A549 (cell line): ENCODE results near the gene INSYN1. TPM values are rescaled to one million over a fixed set of nuclear protein-coding genes. Genes with fewer than 3 reads are reported as not detected.
"Not testable (repeated sequence)": the region's sequence is repeated elsewhere in the genome, so short reads cannot be mapped to it uniquely, and the experiment has no call there.

Experiments used
- ATAC-seq, 2 experiments: fragments of 200-7000 bp in 1 of 2; fragments of >200 bp in 1 of 2; cut with Nextera tagmentation in 1 of 2; cut with Tn5 transposase in 1 of 2; 3 replicates each; pipeline versions ENCODE4 v1.8.0 to v1.9.1; 2018 to 2020; ENCODE audit warnings: mild to moderate bottlenecking in 1 of 2, moderate library complexity in 1 of 2
- CTCF ChIA-PET: fragments of 300-600 bp; sonication (Branson Sonifier 250); formaldehyde crosslinking; extraction: SDS; loops from one replicate; lab custom pipeline; 2021; ENCODE audit warnings: antibody characterized with exemption, inconsistent platforms; lab: Yijun Ruan, JAX
- POLR2A ChIA-PET: fragments of 350-600 bp; formaldehyde crosslinking; extraction: SDS; loops from one replicate; lab custom pipeline; 2021; ENCODE audit warnings: antibody characterized with exemption, inconsistent platforms; lab: Yijun Ruan, JAX
- DNase-seq, 2 experiments: peaks; one replicate each; pipeline versions ENCODE4 v3.0.0 to v3.0.0-alpha.2; 2011 to 2016; ENCODE audit warnings: low read depth in 1 of 2, low spot score in 1 of 2
- FAIRE-seq: peaks from 2 replicates; lab custom pipeline; 2011; peaks lifted over from hg19 to GRCh38; lab: Jason Lieb, UNC
- H3K27ac ChIP-seq, 2 experiments: fragments of >200 bp; sonication (Bioruptor Twin); formaldehyde crosslinking; 3 replicates each; pipeline ENCODE4 v1.5.1; 2016 to 2017
- H3K4me1 ChIP-seq: fragments of >200 bp; sonication (Bioruptor Twin); formaldehyde crosslinking; 3 replicates; pipeline ENCODE4 v1.6.1; 2016
- H3K4me2 ChIP-seq: fragments of >200 bp; sonication (Bioruptor Twin); formaldehyde crosslinking; 3 replicates; pipeline ENCODE4 v1.6.1; 2016
- H3K4me3 ChIP-seq: fragments of >200 bp; sonication (Bioruptor Twin); formaldehyde crosslinking; 3 replicates; pipeline ENCODE4 v1.5.1; 2016
- H3K9me3 ChIP-seq: fragments of >200 bp; sonication (Bioruptor Twin); formaldehyde crosslinking; 3 replicates; pipeline ENCODE4 v1.6.1; 2016
- CEBPB ChIP-seq, 2 experiments: fragments of >200 bp in 1 of 2; sonication (Bioruptor Twin) in 1 of 2; formaldehyde crosslinking in 1 of 2; IDR thresholded peaks; 2 replicates each; pipeline ENCODE4 v1.6.1; 2012 to 2016
- CHD2 ChIP-seq: fragments of 150-350 bp; IDR thresholded peaks from 2 replicates; pipeline ENCODE4 v1.6.1; 2014; ENCODE audit warnings: low read length; ENCODE audit not compliant: partially characterized antibody
- CTCF ChIP-seq: fragments of >200 bp; sonication (Bioruptor Twin); formaldehyde crosslinking; IDR thresholded peaks from 3 replicates; pipeline ENCODE4 v1.5.1; 2016
- HDAC2 ChIP-seq: fragments of 200-600 bp; sonication (generic); IDR thresholded peaks from 2 replicates; pipeline ENCODE4 v1.6.1; 2016
- HES2 ChIP-seq: fragments of >200 bp; sonication (Bioruptor Twin); formaldehyde crosslinking; IDR thresholded peaks from 2 replicates; pipeline ENCODE4 v1.6.1; 2016
- HEYL ChIP-seq: fragments of 250-450 bp; sonication (Bioruptor Pico); IDR thresholded peaks from 2 replicates; pipeline ENCODE4 v1.8.0; 2021; ENCODE audit warnings: mild to moderate bottlenecking, moderate library complexity
- HOXA7 ChIP-seq: fragments of 250-450 bp; sonication (Bioruptor Pico); IDR thresholded peaks from 2 replicates; pipeline ENCODE4 v1.5.0; 2020; ENCODE audit warnings: mild to moderate bottlenecking, moderate library complexity
- HOXB13 ChIP-seq: fragments of 250-450 bp; sonication (Bioruptor Pico); IDR thresholded peaks from 2 replicates; pipeline ENCODE4 v1.5.0; 2020; ENCODE audit warnings: low read depth, mild to moderate bottlenecking, moderate library complexity
- KDM1A ChIP-seq: fragments of 200-600 bp; sonication (generic); IDR thresholded peaks from 2 replicates; pipeline ENCODE4 v1.6.1; 2016; ENCODE audit warnings: low read depth, mild to moderate bottlenecking
- MAFK ChIP-seq: fragments of 450-650 bp; IDR thresholded peaks from 2 replicates; pipeline ENCODE4 v1.6.1; 2014; ENCODE audit not compliant: partially characterized antibody
- MAX ChIP-seq: IDR thresholded peaks from 2 replicates; pipeline ENCODE4 v1.6.1; 2012
- MAZ ChIP-seq: fragments of 150-350 bp; IDR thresholded peaks from 2 replicates; pipeline ENCODE4 v1.6.1; 2014; ENCODE audit warnings: antibody characterized with exemption, low read depth, low read length, borderline replicate concordance
- POLR2AphosphoS2 ChIP-seq: conservative IDR thresholded peaks from 2 replicates; pipeline ENCODE4 v1.6.1; 2012; ENCODE audit warnings: low read length, improper control_type of control experiment, inconsistent platforms
- RAD21 ChIP-seq, 2 experiments: fragments of >200 bp in 1 of 2; sonication (Bioruptor Twin) in 1 of 2; formaldehyde crosslinking in 1 of 2; IDR thresholded peaks in 1 of 2; conservative IDR thresholded peaks in 1 of 2; 2 replicates in 1 of 2; 3 replicates in 1 of 2; pipeline ENCODE4 v1.6.1; 2012 to 2018; ENCODE audit warnings: inconsistent platforms in 1 of 2
- REST ChIP-seq: fragments of 200-600 bp; sonication (generic); IDR thresholded peaks from 2 replicates; pipeline ENCODE4 v1.6.1; 2016; ENCODE audit warnings: antibody characterized with exemption, mild to moderate bottlenecking, moderate library complexity
- RFX5 ChIP-seq: fragments of 450-650 bp; IDR thresholded peaks from 2 replicates; pipeline ENCODE4 v1.7.1; 2014; ENCODE audit warnings: antibody characterized with exemption, mild to moderate bottlenecking, moderate library complexity
- SMC3 ChIP-seq: fragments of >200 bp; sonication (Bioruptor Twin); formaldehyde crosslinking; IDR thresholded peaks from 3 replicates; pipeline ENCODE4 v1.6.1; 2018; ENCODE audit warnings: inconsistent platforms
- SREBF2 ChIP-seq: fragments of 450-650 bp; IDR thresholded peaks from 2 replicates; pipeline ENCODE4 v1.6.1; 2014; ENCODE audit warnings: mild to moderate bottlenecking, moderate library complexity
- TFCP2L1 ChIP-seq: fragments of 250-450 bp; sonication (Bioruptor Pico); IDR thresholded peaks from 2 replicates; pipeline ENCODE4 v1.5.0; 2021; ENCODE audit warnings: mild to moderate bottlenecking
- ZC3H11A ChIP-seq: fragments of 450-650 bp; IDR thresholded peaks from 2 replicates; pipeline ENCODE4 v1.6.1; 2014; ENCODE audit warnings: antibody characterized with exemption, mild to moderate bottlenecking
- ZNF302 ChIP-seq: fragments of 250-450 bp; sonication (Bioruptor Pico); IDR thresholded peaks from 2 replicates; pipeline ENCODE4 v1.9.0; 2021; ENCODE audit warnings: inconsistent platforms, mild to moderate bottlenecking, moderate library complexity
- ZSCAN20 ChIP-seq: fragments of 250-450 bp; sonication (Bioruptor Pico); IDR thresholded peaks from 2 replicates; pipeline ENCODE4 v1.8.0; 2022; ENCODE audit warnings: mild to moderate bottlenecking, moderate library complexity
- WGBS: methylation state at CpG from one replicate; pipeline ENCODE4 v1.1.6; 2017; ENCODE audit errors: missing lambda C conversion rate; 5-methylcytosine and 5-hydroxymethylcytosine counted together
- polyA plus RNA-seq, 4 experiments: library from polyadenylated mRNA; depleted of rRNA in 3 of 4; stranded (reverse); fragments of >200 nt; fragmentation: RNase III in 1 of 4; extraction: RNeasy Plus Mini Kit Qiagen cat#74134 plus additional on column Dnase treatment in 1 of 4; gene quantifications; 2 replicates in 3 of 4; 3 replicates in 1 of 4; pipeline ENCODE4 v1.2.3, GENCODE V29; 2011 to 2017
- TF ChIP-seq, protein P1 (sequence below): fragments of 250-450 bp; sonication (Bioruptor Pico); IDR thresholded peaks from 2 replicates; pipeline ENCODE4 v1.5.0; 2020; ENCODE audit warnings: low read depth, mild to moderate bottlenecking, moderate library complexity

Gene INSYN1
- polyA plus RNA-seq, 2 of the 4 experiments (the other 2 are of a cell fraction): 0.54 to 1.9 TPM

GRCh38 chr15:73702311-73703239 lies 50.6 kb downstream of the INSYN1 start:
- POLR2A ChIA-PET, FAIRE-seq, DNase-seq, ATAC-seq, H3K4me3 ChIP-seq, H3K27ac ChIP-seq, H3K4me2 ChIP-seq, H3K9me3 ChIP-seq, H3K4me1 ChIP-seq: not testable (repeated sequence)
- CTCF ChIA-PET: interaction anchor here (1.0 to 13.4 kb wide), 6 partner anchors 17 to 396 kb away, joined by 3 to 214 read pairs (median 68); partner anchors contain the start of genes CD276 and NPTN
- WGBS: 91% methylated on average over 26 of the region's 33 CpGs

- TF ChIP-seq SREBF2: no peak
- TF ChIP-seq HOXA7 (CRISPR knock-in tag): no peak
- TF ChIP-seq POLR2AphosphoS2: no peak
- TF ChIP-seq HOXB13 (CRISPR knock-in tag): no peak
- no peak for TF ChIP-seq MAFK
- TF ChIP-seq REST: no peak
- TF ChIP-seq HES2: no peak
- no peak for TF ChIP-seq KDM1A
- no peak for TF ChIP-seq HEYL (CRISPR knock-in tag)
- no peak for TF ChIP-seq MAZ
- peak; percentile 85 for TF ChIP-seq SMC3
- TF ChIP-seq TFCP2L1 (CRISPR knock-in tag): no peak
- TF ChIP-seq CHD2: no peak
- no peak for TF ChIP-seq HDAC2
- TF ChIP-seq ZSCAN20 (CRISPR knock-in tag): no peak
- no peak for TF ChIP-seq RFX5
- no peak for TF ChIP-seq ZNF302 (CRISPR knock-in tag)
- TF ChIP-seq, protein P1, sequence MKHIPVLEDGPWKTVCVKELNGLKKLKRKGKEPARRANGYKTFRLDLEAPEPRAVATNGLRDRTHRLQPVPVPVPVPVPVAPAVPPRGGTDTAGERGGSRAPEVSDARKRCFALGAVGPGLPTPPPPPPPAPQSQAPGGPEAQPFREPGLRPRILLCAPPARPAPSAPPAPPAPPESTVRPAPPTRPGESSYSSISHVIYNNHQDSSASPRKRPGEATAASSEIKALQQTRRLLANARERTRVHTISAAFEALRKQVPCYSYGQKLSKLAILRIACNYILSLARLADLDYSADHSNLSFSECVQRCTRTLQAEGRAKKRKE (CRISPR knock-in tag): no peak
- TF ChIP-seq ZC3H11A: no peak
- TF ChIP-seq MAX: no peak
- TF ChIP-seq RAD21 (conservative IDR thresholded peaks at IDR 0.05 in 1 of 2, IDR thresholded peaks at IDR 0.05 in 1 of 2): peak; percentile 87 to 94
- TF ChIP-seq CTCF: peak; percentile 87
- TF ChIP-seq CEBPB (IDR thresholded peaks at IDR 0.05): no peak
- DNase-seq (peak; percentile 38 to 70), ATAC-seq (peak; percentile 71 to 85), FAIRE-seq (no peak)
- 36% methylated on average over 13 of the region's 13 CpGs for WGBS
- Histone ChIP-seq H3K4me1 (no peaks in the 10 kb centered on the region), H3K4me2 (no peak overlapping the region), H3K9me3 (no peaks in the 10 kb centered on the region), H3K4me3 (no peak overlapping the region), H3K27ac (no peak overlapping the region)
- ChIA-PET POLR2A (interaction anchor here (1.1 to 1.9 kb wide), 2 partner anchors 64 to 139 kb away, joined by 3 to 5 read pairs; no protein-coding TSS in a partner anchor), CTCF (interaction anchor here (0.7 to 13.4 kb wide), 63 partner anchors 9 to 463 kb away, joined by 3 to 214 read pairs (median 4); partner anchors contain the start of genes CD276 and NPTN)
Observed at GRCh38 chr15:73700041-73700842, 52.9 kb downstream of the INSYN1 start.
